Spleen (tissue), 11 donors: ENCODE results near the gene MYMX. TPM values are rescaled to one million over a fixed set of nuclear protein-coding genes. Genes with fewer than 3 reads are reported as not detected.

Experiments
- DNase-seq: peaks from one replicate; pipeline ENCODE4 v3.0.0-alpha.2; 2020
- H3K27ac ChIP-seq, 8 donors: fragments of 200-600 bp; sonication (generic) in 7 of 8; 1 replicate in 4 of 8; 2 replicates in 4 of 8; pipeline versions ENCODE4 v1.5.0 to v1.8.0; 2016 to 2021; ENCODE audit warnings: inconsistent platforms in 4 of 8, mild to moderate bottlenecking in 4 of 8, moderate library complexity in 1 of 8
- H3K27me3 ChIP-seq, 7 donors: fragments of 200-600 bp; sonication (generic) in 6 of 7; replicated peaks in 1 of 7; 1 replicate in 4 of 7; 2 replicates in 3 of 7; pipeline versions ENCODE4 v1.5.0 to v1.8.0; 2016 to 2021; ENCODE audit warnings: inconsistent platforms in 3 of 7, mild to moderate bottlenecking in 1 of 7
- H3K36me3 ChIP-seq, 6 donors: fragments of 200-600 bp; sonication (generic) in 5 of 6; 1 replicate in 4 of 6; 2 replicates in 2 of 6; pipeline versions ENCODE4 v1.5.0 to v1.8.0; 2016 to 2021; ENCODE audit warnings: inconsistent platforms in 2 of 6
- H3K4me1 ChIP-seq, 6 donors: fragments of 200-600 bp; sonication (generic) in 5 of 6; 1 replicate in 3 of 6; 2 replicates in 3 of 6; pipeline versions ENCODE4 v1.5.0 to v1.8.0; 2016 to 2021; ENCODE audit warnings: inconsistent platforms in 3 of 6
- H3K4me3 ChIP-seq, 8 donors: fragments of 200-600 bp; sonication (generic) in 7 of 8; 1 replicate in 4 of 8; 2 replicates in 4 of 8; pipeline versions ENCODE4 v1.5.0 to v1.8.0; 2016 to 2021; ENCODE audit warnings: inconsistent platforms in 4 of 8, mild to moderate bottlenecking in 4 of 8, moderate library complexity in 2 of 8
- H3K9me3 ChIP-seq, 8 donors: fragments of 200-600 bp; sonication (generic) in 7 of 8; 1 replicate in 4 of 8; 2 replicates in 4 of 8; pipeline versions ENCODE4 v1.5.0 to v1.8.0; 2016 to 2021; ENCODE audit warnings: inconsistent platforms in 4 of 8
- POLR2A ChIP-seq, 3 donors: fragments of 450-650 bp; IDR thresholded peaks; one replicate each; pipeline ENCODE4 v1.5.1; 2017; ENCODE audit warnings: antibody characterized with exemption in 3 of 3, mild to moderate bottlenecking in 1 of 3
- POLR2AphosphoS5 ChIP-seq, 3 donors: sonication (generic); formaldehyde crosslinking; IDR thresholded peaks; one replicate each; pipeline ENCODE4 v1.5.1; 2017; ENCODE audit warnings: antibody characterized with exemption in 3 of 3
- WGBS, 5 donors: extraction: QIAGEN DNeasy Blood & Tissue Kit in 3 of 5; methylation state at CpG; one replicate each; pipeline versions ENCODE4 v1.1.5 to v1.1.7; 2013 to 2018; 5-methylcytosine and 5-hydroxymethylcytosine counted together
- intact Hi-C: fragments of 100-400 bp; cut with DNase I; formaldehyde crosslinking; loops from one replicate; pipeline ENCODE4 v1.15.0; 2023; ENCODE audit warnings: low total_unique reads
- polyA plus RNA-seq, 3 donors: library from polyadenylated mRNA; stranded (reverse); fragments of 200-250 nt; gene quantifications; one replicate each; pipeline ENCODE4 v1.2.1, GENCODE V29; 2013
- total RNA-seq, 7 donors: library from RNA; depleted of rRNA in 3 of 7; stranded (reverse); fragments of >200 nt in 3 of 7; fragmentation: NEBNext Ultra II Directional in 4 of 7; extraction: Animal tissue kit (Norgen Biotek cat#: 25700) in 4 of 7; gene quantifications; one replicate each; pipeline versions ENCODE4 v1.1.0 to v1.2.1, GENCODE V29; 2016 to 2021
- TF ChIP-seq, protein P1 (sequence below), 11 experiments: fragments of 200-600 bp in 7 of 11; fragments of 450-650 bp in 4 of 11; sonication (generic) in 4 of 11; IDR thresholded peaks in 8 of 11; conservative IDR thresholded peaks in 3 of 11; 1 replicate in 7 of 11; 2 replicates in 4 of 11; pipeline versions ENCODE4 v1.4.0 to v1.8.0; 2016 to 2021; ENCODE audit warnings: antibody characterized with exemption in 11 of 11, inconsistent platforms in 4 of 11, mild to moderate bottlenecking in 1 of 11
- donor health status: healthy with polysubstance abuse.
- donor health status: DM: no; HTN: no; CAD: no; lungs with moderate emphysema.
- donor health status: DM: no; HTN: no; CAD: no.
- donor health status: Bipolar disorder and iron deficiency.
- donor health status: healthy.
- donor health status: DM: no; HTN: no; CAD: no.
- donor health status: DM: yes; HTN: yes; CAD: no.

Gene MYMX
- total and polyA plus RNA-seq, 10 donors = 0.34 to 1.5 (median 0.87) TPM; not detected in 2

DNA sequence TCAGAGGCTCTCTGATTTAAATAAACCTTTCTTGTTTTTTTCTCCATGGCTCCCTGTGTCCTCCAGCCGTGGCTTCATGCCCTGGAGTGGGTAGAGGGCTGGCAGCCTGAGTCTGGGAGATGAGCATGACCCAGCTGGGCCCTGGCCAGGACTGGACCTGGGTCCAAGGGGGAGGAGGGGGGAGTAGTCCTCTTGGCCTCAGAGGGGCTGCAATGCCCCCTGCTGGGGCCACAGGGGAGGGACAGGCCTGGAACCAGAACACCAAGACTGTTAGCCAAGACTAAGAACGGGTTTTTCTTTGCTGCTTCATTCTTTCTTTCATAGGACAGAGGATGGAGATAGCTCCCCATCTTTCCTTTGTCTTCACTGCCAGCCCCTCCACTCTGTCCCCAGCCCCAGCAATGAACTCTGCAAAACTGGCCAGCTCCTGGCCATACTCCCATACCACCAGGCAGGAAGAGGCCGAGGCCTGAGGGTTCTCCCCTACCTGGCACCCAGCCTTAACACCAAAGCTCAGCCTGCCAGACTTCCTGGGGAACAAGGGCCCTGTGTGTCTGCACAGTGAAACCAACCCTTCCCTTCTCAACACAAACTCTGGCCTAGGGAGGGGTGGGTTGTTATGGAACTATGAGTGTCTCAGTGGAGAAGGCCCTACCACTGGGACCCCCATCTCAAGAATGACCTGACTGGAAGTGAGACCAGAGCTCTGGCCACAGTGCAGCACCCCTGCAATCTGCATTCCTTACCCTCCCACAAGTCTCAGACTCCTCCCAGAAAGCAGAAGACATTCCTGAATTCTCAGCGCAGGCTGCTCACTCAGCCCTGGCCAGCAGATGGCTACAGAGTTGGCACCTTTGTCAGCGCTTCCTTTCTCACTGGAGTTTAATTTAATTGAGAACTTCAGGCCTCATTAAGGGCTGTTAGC lies 17.6 kb downstream of the MYMX start:
- TF ChIP-seq, protein P1, sequence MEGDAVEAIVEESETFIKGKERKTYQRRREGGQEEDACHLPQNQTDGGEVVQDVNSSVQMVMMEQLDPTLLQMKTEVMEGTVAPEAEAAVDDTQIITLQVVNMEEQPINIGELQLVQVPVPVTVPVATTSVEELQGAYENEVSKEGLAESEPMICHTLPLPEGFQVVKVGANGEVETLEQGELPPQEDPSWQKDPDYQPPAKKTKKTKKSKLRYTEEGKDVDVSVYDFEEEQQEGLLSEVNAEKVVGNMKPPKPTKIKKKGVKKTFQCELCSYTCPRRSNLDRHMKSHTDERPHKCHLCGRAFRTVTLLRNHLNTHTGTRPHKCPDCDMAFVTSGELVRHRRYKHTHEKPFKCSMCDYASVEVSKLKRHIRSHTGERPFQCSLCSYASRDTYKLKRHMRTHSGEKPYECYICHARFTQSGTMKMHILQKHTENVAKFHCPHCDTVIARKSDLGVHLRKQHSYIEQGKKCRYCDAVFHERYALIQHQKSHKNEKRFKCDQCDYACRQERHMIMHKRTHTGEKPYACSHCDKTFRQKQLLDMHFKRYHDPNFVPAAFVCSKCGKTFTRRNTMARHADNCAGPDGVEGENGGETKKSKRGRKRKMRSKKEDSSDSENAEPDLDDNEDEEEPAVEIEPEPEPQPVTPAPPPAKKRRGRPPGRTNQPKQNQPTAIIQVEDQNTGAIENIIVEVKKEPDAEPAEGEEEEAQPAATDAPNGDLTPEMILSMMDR (IDR thresholded peaks at IDR 0.05 in 8 of 11, conservative IDR thresholded peaks at IDR 0.05 in 3 of 11) = peak in 10 of 11 experiments; percentile 30 to 68 (median 54)
- TF ChIP-seq POLR2A (IDR thresholded peaks at IDR 0.05) (no peak), POLR2AphosphoS5 (IDR thresholded peaks at IDR 0.05) (no peak)
- Histone ChIP-seq H3K4me1 (peaks cover 9 to 71% (median 29%) of the 10 kb centered on the region in 6 donors), H3K36me3 (peaks cover 0 to 37% (median 0%) of the 10 kb centered on the region in 6 donors), H3K27me3 (no peaks in the 10 kb centered on the region), H3K27ac (peak overlapping the region in 6 of 8 donors; percentile 46 to 61 (median 48)), H3K4me3 (no peak overlapping the region), H3K9me3 (no peaks in the 10 kb centered on the region)
- intact Hi-C loops = loop anchor here (10.0 kb wide), 2 partner anchors 60 to 140 kb away; no protein-coding TSS in a partner anchor
- DNase-seq = peak; percentile 64
- 50 to 74% (median 69%) methylated on average over 5 of the region's 5 CpGs for WGBS, 5 donors

DNA sequence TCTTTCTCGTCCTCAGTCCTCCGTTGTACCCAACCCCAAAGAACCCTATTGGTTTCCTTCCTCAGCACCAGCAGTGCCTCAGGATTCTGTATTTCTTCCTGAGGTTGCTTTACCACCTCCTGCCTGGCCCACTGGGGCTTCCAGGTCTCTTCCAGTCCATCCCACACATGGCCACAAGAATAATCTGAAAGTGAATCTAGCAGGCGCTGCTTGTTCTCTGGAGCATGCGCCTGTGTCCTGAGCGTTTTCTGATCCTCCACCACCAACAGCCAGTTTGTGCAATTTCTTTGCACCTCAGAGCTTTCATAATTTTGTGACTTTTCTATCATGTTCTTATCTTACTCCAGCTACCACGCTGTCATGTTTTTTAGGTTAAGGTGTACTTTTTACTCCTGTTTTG lies 18.5 kb downstream of the MYMX start:
- 53 to 85% (median 72%) methylated on average over 6 of the region's 6 CpGs for WGBS, 5 donors
- no peak for TF ChIP-seq POLR2A (IDR thresholded peaks at IDR 0.05)
- H3K27me3 ChIP-seq = no peaks in the 10 kb centered on the region
- no peaks in the 10 kb centered on the region for H3K9me3 ChIP-seq
- H3K4me3 ChIP-seq = no peak overlapping the region
- DNase-seq = peak; percentile 30
- intact Hi-C loops = loop anchor here (10.0 kb wide), 2 partner anchors 60 to 140 kb away; no protein-coding TSS in a partner anchor
- H3K27ac ChIP-seq = peak overlapping the region in 4 of 8 donors; percentile 46 to 61 (median 51)
- peaks cover 9 to 61% (median 26%) of the 10 kb centered on the region in 6 donors for H3K4me1 ChIP-seq
- H3K36me3 ChIP-seq = peaks cover 0 to 28% (median 0%) of the 10 kb centered on the region in 6 donors

DNA sequence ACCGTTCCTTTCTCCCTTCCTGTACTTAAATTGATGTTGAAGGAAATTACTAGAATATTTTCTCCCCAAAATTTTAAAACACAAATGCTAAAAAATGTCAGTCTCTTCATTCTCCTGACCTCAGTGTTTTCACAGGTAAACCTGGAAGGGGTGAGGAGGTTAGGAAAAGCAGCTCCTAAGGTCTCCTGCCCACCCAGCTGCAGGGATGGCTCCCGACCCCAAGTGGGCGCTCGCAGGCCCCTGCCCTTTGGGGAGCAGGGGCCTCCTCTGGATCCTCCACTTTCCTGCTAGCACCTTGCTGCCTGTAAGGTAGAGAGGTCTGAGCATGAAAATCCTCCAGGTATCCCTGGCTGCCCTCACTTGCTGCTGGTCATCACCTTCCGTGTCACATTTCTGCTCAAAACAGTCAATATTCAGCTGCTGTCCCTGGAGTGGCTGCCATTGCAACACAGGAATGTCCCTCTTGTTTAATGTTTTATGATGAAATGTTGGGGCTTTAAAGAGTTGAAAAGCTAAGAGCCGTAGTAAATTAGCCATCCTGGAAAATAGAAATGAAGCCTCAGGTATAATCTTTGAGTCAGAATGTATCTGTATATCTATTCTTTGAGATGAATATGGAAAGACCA lies 19.3 kb downstream of the MYMX start:
- H3K4me1 ChIP-seq = peaks cover 9 to 61% (median 26%) of the 10 kb centered on the region in 6 donors
- intact Hi-C loops = loop anchor here (10.0 kb wide), 2 partner anchors 61 to 141 kb away; no protein-coding TSS in a partner anchor

More for the DNA sequence above, 19.3 kb downstream of the MYMX start:
- Histone ChIP-seq H3K9me3 (no peaks in the 10 kb centered on the region), H3K27ac (peak overlapping the region in 2 of 8 donors; percentile 51 to 61), H3K4me3 (no peak overlapping the region), H3K27me3 (no peaks in the 10 kb centered on the region), H3K36me3 (peaks cover 0 to 22% (median 0%) of the 10 kb centered on the region in 6 donors)
- TF ChIP-seq POLR2A (IDR thresholded peaks at IDR 0.05) = no peak
- TF ChIP-seq POLR2AphosphoS5 (IDR thresholded peaks at IDR 0.05) = no peak
- TF ChIP-seq, protein P1 (IDR thresholded peaks at IDR 0.05 in 8 of 11, conservative IDR thresholded peaks at IDR 0.05 in 3 of 11) = no peak
- 81 to 91% (median 87%) methylated on average over 6 of the region's 6 CpGs for WGBS, 5 donors
- peak; percentile 60 for DNase-seq
